Mesodermal cell (in vitro differentiated cells): ENCODE data around the gene B9D1.

Experiments used
- H3K27ac ChIP-seq: 2 replicates; pipeline ENCODE4 v1.7.0; 2013; ENCODE audit warnings: mild to moderate bottlenecking, low read depth, low read length, moderate library complexity; ENCODE audit not compliant: severe bottlenecking
- H3K36me3 ChIP-seq: 2 replicates; pipeline ENCODE4 v1.7.1; 2013; ENCODE audit warnings: mild to moderate bottlenecking, low read length, moderate library complexity; ENCODE audit not compliant: control insufficient read depth, insufficient read depth
- H3K4me1 ChIP-seq: one replicate; pipeline ENCODE4 v1.7.1; 2013; ENCODE audit warnings: mild to moderate bottlenecking, low read length; ENCODE audit not compliant: insufficient read depth, control insufficient read depth, poor library complexity, severe bottlenecking
- H3K4me3 ChIP-seq: 2 replicates; pipeline ENCODE4 v1.7.0; 2013; ENCODE audit warnings: low read length, control low read depth, mild to moderate bottlenecking; ENCODE audit not compliant: insufficient read depth, poor library complexity, severe bottlenecking; ENCODE audit errors: extremely low read depth
- H3K9me3 ChIP-seq: 2 replicates; pipeline ENCODE4 v1.7.1; 2013; ENCODE audit warnings: mild to moderate bottlenecking, low read length, moderate library complexity; ENCODE audit not compliant: control insufficient read depth
- WGBS, 2 experiments: methylation state at CpG; one replicate each; pipeline ENCODE4 v1.1.5; 2013; ENCODE audit warnings: missing lambda C conversion rate in 2 of 2; ENCODE audit not compliant: insufficient coverage in 2 of 2; 5-methylcytosine and 5-hydroxymethylcytosine counted together

Gene B9D1

DNA sequence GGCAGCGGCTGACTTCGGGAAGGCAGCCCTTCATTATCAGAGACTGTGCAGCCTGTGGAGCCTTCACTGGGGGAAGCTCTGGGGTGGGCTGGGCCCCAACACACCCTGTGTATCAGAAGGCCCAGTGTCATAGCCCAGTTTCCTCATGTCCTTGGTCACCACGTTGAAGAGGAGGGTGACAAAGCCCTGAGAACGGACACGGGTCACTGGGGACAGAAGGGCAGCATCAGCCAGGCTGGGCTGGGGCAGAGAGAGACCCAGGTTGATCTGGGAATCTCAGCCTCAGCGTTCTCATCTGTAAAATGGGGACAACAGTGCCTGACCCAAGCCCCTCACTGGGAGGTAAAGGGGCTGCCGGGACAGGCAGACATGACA, 19.3 kb downstream of the B9D1 start:
- H3K36me3 ChIP-seq, result no peaks in the 10 kb centered on the region
- H3K4me1 ChIP-seq, result peaks cover 29% of the 10 kb centered on the region
- no peak overlapping the region for H3K27ac ChIP-seq
- 90 to 93% methylated on average over 7 of the region's 7 CpGs for WGBS, 2 experiments
- no peak overlapping the region for H3K4me3 ChIP-seq
- no peaks in the 10 kb centered on the region for H3K9me3 ChIP-seq

GRCh38 chr17:19342611-19343255, 19.8 kb downstream of the B9D1 start:
- no peaks in the 10 kb centered on the region for H3K9me3 ChIP-seq
- 95 to 100% methylated on average over 2 to 4 of the region's 7 CpGs for WGBS, 2 experiments
- H3K36me3 ChIP-seq, result no peaks in the 10 kb centered on the region
- peak overlapping the region; percentile 62 for H3K27ac ChIP-seq
- no peak overlapping the region for H3K4me3 ChIP-seq
- peaks cover 29% of the 10 kb centered on the region for H3K4me1 ChIP-seq

DNA sequence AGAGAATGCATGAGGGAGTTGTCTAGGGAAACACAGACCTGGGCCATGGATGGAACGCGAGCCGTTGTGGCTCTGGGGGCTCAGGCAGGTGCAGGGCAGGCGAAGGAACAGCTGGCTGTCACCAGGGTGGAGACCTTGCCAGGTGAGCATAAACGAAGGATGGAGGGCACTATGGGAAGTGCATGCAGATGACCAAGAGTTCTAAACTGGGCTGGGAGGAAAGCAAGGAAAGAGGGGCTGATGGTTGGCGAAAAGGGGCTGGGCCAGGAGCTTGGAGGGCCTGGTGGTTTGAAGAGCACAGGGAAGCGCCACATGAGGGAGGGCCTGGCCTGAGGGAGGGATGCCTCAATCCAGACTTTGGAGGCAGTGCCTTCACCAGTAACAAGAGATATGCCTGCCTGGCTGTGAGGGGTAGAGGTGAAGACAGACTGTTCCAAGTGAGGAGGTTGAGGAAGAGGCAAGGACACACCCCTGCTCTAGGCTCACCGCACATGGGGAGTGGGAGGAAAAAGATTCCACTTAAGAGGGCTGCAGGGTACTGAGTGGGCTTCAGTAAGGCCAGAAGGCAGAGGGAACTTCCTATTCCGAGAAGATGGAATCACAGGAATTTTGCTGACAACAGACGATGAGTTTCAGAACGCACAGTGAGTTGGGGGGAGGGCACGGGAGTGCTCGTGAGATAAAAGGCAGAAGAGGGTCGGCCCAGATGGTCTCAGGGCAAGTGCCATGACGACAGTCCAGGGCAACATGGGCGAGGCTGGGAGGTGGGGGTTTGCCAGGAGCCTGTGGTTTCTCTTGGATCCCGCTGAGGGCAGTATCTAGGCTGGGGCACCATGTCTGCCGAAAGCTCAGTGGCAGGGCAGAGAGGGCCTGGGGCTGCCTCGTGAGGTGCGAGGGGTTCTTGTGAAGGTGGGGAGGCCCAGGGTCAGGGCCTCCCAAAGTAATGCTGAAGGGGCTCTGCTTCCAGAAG, 20.6 kb downstream of the B9D1 start:
- Histone ChIP-seq H3K9me3 (no peaks in the 10 kb centered on the region), H3K4me1 (peaks cover 22% of the 10 kb centered on the region), H3K4me3 (no peak overlapping the region), H3K27ac (peak overlapping the region; percentile 71), H3K36me3 (no peaks in the 10 kb centered on the region)
- 81 to 83% methylated on average over 19 to 20 of the region's 20 CpGs for WGBS, 2 experiments

DNA sequence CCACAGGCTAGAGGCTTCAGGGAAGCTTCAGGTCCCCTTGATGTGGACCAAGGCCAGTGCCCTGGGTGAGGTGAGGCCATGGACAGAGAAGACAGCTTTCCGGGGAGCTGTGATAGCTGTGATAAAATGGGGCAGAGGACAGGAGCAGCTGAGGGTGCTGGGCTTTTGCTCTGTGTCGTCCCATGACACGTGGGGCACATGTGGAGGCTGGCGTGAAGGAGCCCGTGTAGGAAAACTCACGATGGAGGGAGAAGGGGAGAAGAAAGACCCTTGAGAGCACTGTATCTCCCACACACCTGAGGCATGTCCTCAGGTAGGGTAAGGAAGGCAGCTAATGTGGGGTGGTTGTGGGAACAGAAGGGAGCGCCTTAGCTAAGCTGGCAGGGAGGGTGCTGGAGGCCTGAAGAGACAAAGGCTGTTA, 21.3 kb downstream of the B9D1 start:
- peaks cover 15% of the 10 kb centered on the region for H3K4me1 ChIP-seq
- 61 to 81% methylated on average over 3 to 7 of the region's 7 CpGs for WGBS, 2 experiments

GRCh38 chr17:19339341-19339815, 23.1 kb downstream of the B9D1 start:
- peaks cover 15% of the 10 kb centered on the region for H3K4me1 ChIP-seq
- peaks cover 18% of the 10 kb centered on the region for H3K36me3 ChIP-seq
- H3K4me3 ChIP-seq, result no peak overlapping the region
- no peaks in the 10 kb centered on the region for H3K9me3 ChIP-seq
- H3K27ac ChIP-seq, result no peak overlapping the region
- WGBS, 2 experiments, result 85 to 89% methylated on average over 1 to 2 of the region's 2 CpGs

More for the DNA sequence above, 21.3 kb downstream of the B9D1 start:
- no peak overlapping the region for H3K4me3 ChIP-seq
- peaks cover 3% of the 10 kb centered on the region for H3K36me3 ChIP-seq
- no peaks in the 10 kb centered on the region for H3K9me3 ChIP-seq
- H3K27ac ChIP-seq, result peak overlapping the region; percentile 71

DNA sequence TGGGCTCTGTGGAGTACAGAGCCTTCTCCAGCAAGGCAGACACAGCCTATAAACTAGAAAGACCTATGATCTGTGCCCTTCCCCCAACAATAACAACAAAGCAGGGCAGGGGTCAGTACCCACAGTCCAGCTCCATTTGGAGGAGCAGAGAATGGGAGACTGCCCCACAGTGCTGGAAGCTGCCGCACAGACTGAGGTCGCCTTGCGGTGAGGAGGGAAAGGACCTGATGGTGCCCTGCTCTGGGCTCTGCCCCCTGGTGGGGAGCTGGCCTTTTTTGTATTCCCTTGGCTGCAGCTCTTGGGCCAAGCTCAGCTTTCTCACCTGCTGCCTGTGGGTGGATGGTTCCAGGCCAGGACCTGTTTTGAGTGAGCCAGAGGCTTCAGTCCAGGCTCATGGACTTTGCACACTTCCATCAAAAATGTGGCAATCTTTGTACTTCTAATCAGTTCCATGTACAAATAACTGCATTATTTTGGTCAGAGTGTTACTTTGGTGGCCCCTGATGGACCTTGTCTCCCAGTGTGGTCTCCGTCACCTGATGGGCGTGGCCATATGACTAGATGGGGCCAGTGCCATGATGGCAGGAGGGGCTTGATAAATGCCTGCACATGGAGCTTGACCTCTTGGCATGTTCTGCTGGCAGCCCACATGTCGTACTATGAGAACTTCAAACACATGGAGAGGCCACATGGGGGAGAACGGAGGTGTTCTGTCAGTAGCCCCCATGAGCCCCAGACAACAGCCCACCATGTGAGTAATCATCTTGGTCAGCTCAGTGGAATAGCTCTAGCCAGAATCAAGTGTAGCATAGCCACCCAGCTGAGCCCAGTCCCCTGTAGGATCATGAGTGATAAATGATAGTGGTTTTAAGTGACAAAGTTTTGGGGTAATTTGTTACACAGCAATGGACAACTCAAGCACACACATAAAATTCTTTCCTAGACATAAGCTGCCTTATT, 24.2 kb downstream of the B9D1 start:
- Histone ChIP-seq H3K27ac (no peak overlapping the region), H3K4me3 (no peak overlapping the region), H3K36me3 (peaks cover 29% of the 10 kb centered on the region), H3K4me1 (peaks cover 15% of the 10 kb centered on the region), H3K9me3 (no peaks in the 10 kb centered on the region)
- 90 to 96% methylated on average over 6 to 7 of the region's 7 CpGs for WGBS, 2 experiments

DNA sequence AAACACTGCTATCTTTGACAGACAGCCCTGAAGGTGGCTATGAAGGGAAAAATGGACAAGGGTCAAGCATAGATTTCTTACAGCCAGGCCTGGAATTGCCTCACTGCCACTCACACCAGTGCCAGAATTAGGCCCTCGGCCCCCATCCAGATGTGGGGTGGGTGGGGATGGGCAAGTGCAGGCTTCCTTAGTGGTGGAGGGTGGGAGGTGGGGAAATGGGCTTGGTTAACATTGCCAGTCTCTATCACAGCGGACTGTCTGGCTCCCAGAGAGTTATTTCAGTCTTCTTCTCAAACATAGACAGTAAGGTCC, 24.9 kb downstream of the B9D1 start:
- Histone ChIP-seq H3K4me1 (peaks cover 14% of the 10 kb centered on the region), H3K9me3 (no peaks in the 10 kb centered on the region), H3K36me3 (peaks cover 35% of the 10 kb centered on the region), H3K27ac (no peak overlapping the region), H3K4me3 (no peak overlapping the region)
- WGBS, 2 experiments, result 90% methylated on average over 2 of the region's 2 CpGs; no CpG with 5 or more reads in 1 of the 2 experiments

GRCh38 chr17:19336938-19337711, 25.4 kb downstream of the B9D1 start:
- 70 to 80% methylated on average over 15 to 18 of the region's 21 CpGs for WGBS, 2 experiments
- Histone ChIP-seq H3K4me3 (no peak overlapping the region), H3K9me3 (no peaks in the 10 kb centered on the region), H3K27ac (peak overlapping the region; percentile 2), H3K4me1 (peaks cover 13% of the 10 kb centered on the region), H3K36me3 (peaks cover 40% of the 10 kb centered on the region)

GRCh38 chr17:19335951-19336631, 26.4 kb downstream of the B9D1 start:
- 87 to 92% methylated on average over 15 of the region's 18 CpGs for WGBS, 2 experiments

More at GRCh38 chr17:19335951-19336631, 26.4 kb downstream of the B9D1 start:
- peaks cover 12% of the 10 kb centered on the region for H3K4me1 ChIP-seq
- no peak overlapping the region for H3K4me3 ChIP-seq
- peaks cover 45% of the 10 kb centered on the region for H3K36me3 ChIP-seq
- H3K27ac ChIP-seq, result no peak overlapping the region
- no peaks in the 10 kb centered on the region for H3K9me3 ChIP-seq
